ENCODE data around the gene ASNSD1. TPM values are rescaled to one million over a fixed set of nuclear protein-coding genes. Genes with fewer than 3 reads are reported as not detected.

Gene ASNSD1
- total and polyA plus RNA-seq, 9 donors: 38.5 to 61.9 (median 44.0) TPM

DNA sequence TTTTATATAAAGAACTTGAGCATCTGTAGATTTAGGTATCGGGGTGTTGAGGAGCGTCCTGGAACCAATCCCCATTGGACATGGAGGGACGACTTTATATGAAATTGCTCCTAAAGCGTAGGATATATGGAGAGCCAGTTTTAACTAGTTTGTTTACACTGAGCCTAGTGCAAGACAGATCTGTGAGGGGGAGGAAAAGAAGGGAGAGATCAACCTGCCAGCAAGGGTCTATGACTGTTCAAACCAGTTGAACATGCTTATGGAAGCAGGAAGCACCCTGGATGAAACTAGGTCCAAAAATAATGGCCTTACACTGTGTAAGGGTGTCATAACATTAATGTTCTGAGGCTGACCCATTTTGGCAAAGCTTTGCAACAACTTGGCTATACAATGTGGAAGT lies 46.7 kb upstream of the ASNSD1 start:
- intact Hi-C loops (cut with DNase I): no loop called here
- TF ChIP-seq, protein P1, sequence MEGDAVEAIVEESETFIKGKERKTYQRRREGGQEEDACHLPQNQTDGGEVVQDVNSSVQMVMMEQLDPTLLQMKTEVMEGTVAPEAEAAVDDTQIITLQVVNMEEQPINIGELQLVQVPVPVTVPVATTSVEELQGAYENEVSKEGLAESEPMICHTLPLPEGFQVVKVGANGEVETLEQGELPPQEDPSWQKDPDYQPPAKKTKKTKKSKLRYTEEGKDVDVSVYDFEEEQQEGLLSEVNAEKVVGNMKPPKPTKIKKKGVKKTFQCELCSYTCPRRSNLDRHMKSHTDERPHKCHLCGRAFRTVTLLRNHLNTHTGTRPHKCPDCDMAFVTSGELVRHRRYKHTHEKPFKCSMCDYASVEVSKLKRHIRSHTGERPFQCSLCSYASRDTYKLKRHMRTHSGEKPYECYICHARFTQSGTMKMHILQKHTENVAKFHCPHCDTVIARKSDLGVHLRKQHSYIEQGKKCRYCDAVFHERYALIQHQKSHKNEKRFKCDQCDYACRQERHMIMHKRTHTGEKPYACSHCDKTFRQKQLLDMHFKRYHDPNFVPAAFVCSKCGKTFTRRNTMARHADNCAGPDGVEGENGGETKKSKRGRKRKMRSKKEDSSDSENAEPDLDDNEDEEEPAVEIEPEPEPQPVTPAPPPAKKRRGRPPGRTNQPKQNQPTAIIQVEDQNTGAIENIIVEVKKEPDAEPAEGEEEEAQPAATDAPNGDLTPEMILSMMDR (IDR thresholded peaks at IDR 0.05): no peak
- TF ChIP-seq EP300 (IDR thresholded peaks at IDR 0.05) (no peak), POLR2A (IDR thresholded peaks at IDR 0.05) (no peak)
- Histone ChIP-seq H3K36me3 (no peaks in the 10 kb centered on the region), H3K4me3 (no peak overlapping the region), H3K27me3 (no peaks in the 10 kb centered on the region), H3K9me3 (no peaks in the 10 kb centered on the region), H3K27ac (peak overlapping the region in 1 of 2 donors; percentile 82), H3K4me1 (ENCODE audit: insufficient read depth) (peaks cover 5% of the 10 kb centered on the region)
- DNase-seq: no peak
- WGBS, 3 donors: 88 to 93% (median 92%) methylated on average over 4 of the region's 4 CpGs

DNA sequence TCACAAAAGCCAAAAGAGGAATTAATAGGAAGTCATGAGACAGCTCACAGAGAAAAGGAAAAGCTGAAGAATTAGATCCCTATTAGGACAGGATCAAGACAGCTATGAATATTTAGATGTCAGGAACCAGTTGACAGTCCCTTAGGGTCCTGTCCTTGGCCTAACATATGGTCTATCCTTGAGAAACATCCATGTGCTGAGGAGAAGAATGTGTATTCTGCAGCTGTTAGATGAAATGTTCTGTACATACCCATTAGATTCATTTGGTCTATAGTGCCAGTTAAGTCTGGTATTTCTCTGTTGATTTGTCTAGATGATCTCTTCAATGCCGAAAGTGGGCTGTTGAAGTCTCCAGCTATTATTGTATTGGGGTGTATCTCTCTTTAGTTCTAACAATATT lies 43.1 kb upstream of the ASNSD1 start:
- Histone ChIP-seq H3K4me3 (no peak overlapping the region), H3K36me3 (no peaks in the 10 kb centered on the region), H3K9me3 (no peaks in the 10 kb centered on the region), H3K4me1 (ENCODE audit: insufficient read depth) (peaks cover 3% of the 10 kb centered on the region), H3K27me3 (no peaks in the 10 kb centered on the region), H3K27ac (no peak overlapping the region)
- 0% methylated on average over 1 of the region's 1 CpG for WGBS, 3 donors
- no peak for DNase-seq
- intact Hi-C loops (cut with DNase I): no loop called here
- TF ChIP-seq, protein P1 (IDR thresholded peaks at IDR 0.05): no peak
- TF ChIP-seq POLR2A (IDR thresholded peaks at IDR 0.05) (no peak), EP300 (IDR thresholded peaks at IDR 0.05) (no peak)

- TF ChIP-seq EP300 (IDR thresholded peaks at IDR 0.05) (no peak), POLR2A (IDR thresholded peaks at IDR 0.05) (no peak)
- TF ChIP-seq, protein P1 (IDR thresholded peaks at IDR 0.05): no peak
- H3K4me3 ChIP-seq: no peak overlapping the region
- no peaks in the 10 kb centered on the region for H3K36me3 ChIP-seq
- intact Hi-C loops (cut with DNase I): no loop called here
- no peaks in the 10 kb centered on the region for H3K27me3 ChIP-seq
- H3K4me1 ChIP-seq (ENCODE audit: insufficient read depth): no peaks in the 10 kb centered on the region
- no peak for DNase-seq
- no peaks in the 10 kb centered on the region for H3K9me3 ChIP-seq
- no peak overlapping the region for H3K27ac ChIP-seq
Measured at GRCh38 chr2:189621781-189622180, 39.5 kb upstream of the ASNSD1 start.

DNA sequence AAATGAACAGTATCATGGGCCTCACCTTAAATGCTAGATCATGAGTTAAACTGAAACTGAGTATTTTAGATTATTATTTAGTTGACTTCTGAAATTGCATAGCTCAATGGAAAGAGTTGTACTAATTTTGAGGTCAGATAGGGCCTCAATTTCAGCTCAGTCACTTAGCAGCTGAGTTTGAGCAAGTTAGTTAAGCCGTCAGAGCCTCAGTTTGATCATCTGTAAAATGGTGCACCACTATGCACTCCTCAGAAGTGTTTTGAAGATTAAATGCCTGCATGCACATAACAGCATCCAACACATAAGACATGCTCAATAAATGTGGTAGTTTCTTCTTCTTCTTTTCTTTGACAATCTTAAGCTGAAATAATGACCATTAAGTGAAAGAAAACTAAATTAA lies 38.2 kb upstream of the ASNSD1 start:
- Histone ChIP-seq H3K27ac (no peak overlapping the region), H3K36me3 (no peaks in the 10 kb centered on the region), H3K4me3 (no peak overlapping the region), H3K4me1 (ENCODE audit: insufficient read depth) (no peaks in the 10 kb centered on the region), H3K9me3 (no peaks in the 10 kb centered on the region), H3K27me3 (no peaks in the 10 kb centered on the region)
- WGBS, 3 donors: 96 to 100% (median 96%) methylated on average over 1 of the region's 1 CpG
- no peak for DNase-seq
- no peak for TF ChIP-seq EP300 (IDR thresholded peaks at IDR 0.05)
- TF ChIP-seq, protein P1 (IDR thresholded peaks at IDR 0.05): no peak
- no peak for TF ChIP-seq POLR2A (IDR thresholded peaks at IDR 0.05)
- intact Hi-C loops (cut with DNase I): no loop called here

Data from ovary (tissue), 9 donors.